Caki2 (cell line): ENCODE measurements around the gene VPS29. TPM values are rescaled to one million over a fixed set of nuclear protein-coding genes. Genes with fewer than 3 reads are reported as not detected.
"Not testable (repeated sequence)": the region's sequence is repeated elsewhere in the genome, so short reads cannot be mapped to it uniquely, and the experiment has no call there.

Source experiments
- DNase-seq: peaks from one replicate; pipeline ENCODE4 v3.0.0-alpha.2; 2015; ENCODE audit warnings: low read depth
- in situ Hi-C: cut with HindIII; loops from 2 replicates; pipeline ENCODE4 v1.10.0; 2016; ENCODE audit warnings: low sequenced_read_pairs, low pct_unique_long_range_greater_than_20kb, mixed read lengths
- total RNA-seq: library from RNA; depleted of rRNA; stranded (reverse); fragments of >200 nt; shearing (Covaris generic); gene quantifications from 2 replicates; pipeline ENCODE4 v1.2.3, GENCODE V29; 2014; ENCODE audit warnings: low replicate concordance; rRNA removed

Gene VPS29
- total RNA-seq, 1 experiment from 2014 or later: 45.8 TPM

DNA sequence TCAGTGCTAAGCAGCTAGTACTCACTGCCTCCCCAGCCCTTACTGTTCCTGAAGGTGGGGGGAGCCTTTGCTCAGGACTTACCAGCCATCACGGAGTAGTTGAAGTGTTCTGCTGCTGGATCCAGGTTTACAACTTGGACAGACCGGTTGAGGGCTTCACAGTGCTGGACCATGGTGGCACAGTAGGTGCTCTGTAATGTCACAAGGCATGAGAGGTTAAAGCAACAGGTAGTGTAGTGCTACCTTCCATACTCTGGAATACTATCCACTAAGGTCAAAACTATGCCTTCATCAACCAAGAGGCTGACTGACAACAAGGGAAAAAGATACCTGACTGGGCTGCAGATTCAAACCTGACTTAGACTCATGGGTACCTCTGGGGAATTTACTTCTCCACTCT lies 36.9 kb downstream of the VPS29 start:
- in situ Hi-C loops: no loop called here
- DNase-seq: no peak

DNA sequence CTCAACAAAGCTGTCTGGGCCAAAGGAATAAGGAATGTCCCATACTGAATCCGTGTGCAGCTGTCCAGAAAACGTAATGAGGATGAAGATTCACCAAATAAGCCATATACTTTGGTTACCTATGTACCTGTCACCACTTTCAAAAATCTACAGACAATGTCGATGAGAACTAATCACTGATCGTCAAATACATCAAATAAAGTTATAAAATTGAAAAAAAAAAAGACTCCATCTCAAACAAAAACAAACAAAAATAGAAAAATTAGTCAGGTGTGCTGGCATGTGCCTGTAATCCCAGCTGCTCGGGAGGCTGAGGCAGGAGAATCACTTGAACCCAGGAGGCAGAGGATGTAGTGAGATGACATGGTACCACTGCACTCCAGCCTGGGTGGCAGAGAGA lies 40.7 kb downstream of the VPS29 start:
- DNase-seq, in situ Hi-C loops: not testable (repeated sequence)

DNA sequence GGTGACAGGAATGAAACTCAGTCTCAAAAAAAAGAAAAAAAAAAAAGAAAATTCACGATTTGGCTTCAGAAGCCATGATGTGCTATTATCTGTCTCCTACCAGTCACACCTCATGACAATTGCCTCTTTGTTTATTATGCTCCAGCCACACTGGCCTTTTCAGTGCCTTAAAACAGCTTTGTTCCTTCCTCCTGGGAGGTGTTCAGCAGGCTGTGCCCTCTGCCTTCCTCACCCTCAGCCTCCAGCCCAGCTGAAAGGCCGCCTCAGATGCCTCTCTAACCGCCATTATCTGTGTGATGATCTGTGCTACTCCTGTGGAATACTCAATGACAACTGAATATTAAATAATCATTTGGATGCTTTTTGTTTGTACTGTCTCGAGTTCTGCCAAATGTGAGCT lies 43.2 kb downstream of the VPS29 start:
- in situ Hi-C loops: no loop called here

DNA sequence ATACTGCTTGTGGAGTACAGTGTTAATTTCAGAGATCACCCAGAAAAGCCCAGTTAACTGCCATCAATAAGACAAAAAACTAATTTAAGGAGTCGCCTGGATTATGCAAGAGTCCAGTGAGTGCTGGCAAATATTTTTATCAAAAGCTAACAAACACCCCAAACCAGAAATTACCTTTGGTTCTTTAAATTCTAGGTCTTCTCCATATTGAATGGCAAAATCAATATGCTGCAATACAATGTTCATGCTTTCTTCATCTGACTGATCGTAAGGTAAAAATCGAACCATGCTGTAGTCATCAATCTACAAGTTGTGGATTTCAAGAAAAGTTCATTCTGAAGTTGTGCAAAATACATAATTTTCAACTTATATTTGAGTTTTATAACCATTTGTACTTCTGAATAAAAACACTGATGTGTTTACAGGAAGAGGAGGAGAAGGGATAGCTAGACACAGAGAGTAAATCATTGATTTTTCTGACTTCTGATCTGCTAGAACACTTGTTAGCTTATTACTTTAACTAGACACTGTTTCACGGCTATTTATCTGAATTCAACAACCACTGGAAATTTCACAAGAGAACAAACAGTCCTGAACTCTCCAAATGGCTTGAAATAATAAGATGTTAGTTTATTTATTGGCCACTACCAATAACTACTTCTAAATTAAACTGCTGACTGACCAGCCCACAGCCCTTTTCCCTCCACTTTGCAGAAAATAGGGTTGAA lies 48.2 kb downstream of the VPS29 start:
- no peak for DNase-seq
- in situ Hi-C loops: no loop called here

More for the DNA sequence above, 43.2 kb downstream of the VPS29 start:
- no peak for DNase-seq

DNA sequence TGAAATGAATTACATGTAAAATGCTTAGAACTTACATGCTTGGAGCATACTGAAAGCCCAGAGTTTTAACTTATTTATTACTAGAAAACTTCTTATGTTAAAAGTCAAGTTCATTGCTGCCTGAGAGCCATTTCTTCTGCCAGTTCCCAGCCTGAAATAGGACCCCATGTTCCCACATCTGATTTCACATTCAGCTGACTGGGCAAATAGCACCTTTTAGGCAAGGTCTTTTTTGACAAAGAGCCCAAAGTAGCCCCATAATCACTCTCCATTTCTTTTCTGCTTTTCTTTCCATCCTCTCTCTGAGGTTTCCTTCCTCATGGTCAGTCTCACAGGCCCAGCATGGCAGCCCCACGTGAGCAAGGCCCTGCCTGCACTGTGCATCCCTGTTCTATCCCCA lies 50.6 kb downstream of the VPS29 start:
- in situ Hi-C loops: no loop called here
- no peak for DNase-seq

DNA sequence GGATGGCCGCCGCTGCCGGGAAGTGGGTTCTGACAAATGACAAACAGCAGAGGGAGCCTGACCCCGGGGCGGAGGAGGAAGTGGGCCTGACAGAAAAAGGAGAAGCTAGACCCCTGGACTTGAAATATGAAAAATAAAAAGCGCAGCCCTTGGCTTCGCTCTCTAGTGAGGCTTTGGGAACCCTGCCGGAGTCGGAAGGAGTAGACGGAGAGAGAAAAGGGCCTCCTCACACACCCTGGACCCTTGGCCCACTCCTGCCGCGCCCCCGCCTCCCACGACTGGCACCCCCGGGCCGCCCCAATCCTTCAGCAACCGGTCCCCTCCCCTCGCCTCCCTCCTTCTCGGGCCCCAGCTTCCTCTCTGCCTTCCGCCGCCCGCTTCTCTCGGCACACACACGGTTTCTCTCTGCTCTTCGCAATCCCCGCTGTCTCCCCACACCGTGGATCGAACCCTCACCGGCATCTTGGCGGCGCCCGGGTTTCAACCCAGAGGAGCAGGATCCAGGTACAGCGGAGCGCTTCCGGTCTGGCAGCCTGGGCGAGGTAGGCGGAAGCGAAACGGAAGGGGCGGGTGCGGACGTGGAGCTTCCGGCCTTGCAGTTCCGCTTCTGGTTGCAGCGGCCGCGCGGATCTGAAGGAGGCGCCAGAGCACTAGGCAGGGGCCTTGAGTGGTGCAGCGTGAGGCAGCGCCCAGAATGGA lies 52.0 kb downstream of the VPS29 start, which contains the start of gene ARPC3:
TSS of gene ARPC3 (minus strand) at position 539 of the 699 bp plus-strand sequence. CDS start at position 462, 77 bp downstream.
- in situ Hi-C loops: no loop called here
- peak; percentile 88 for DNase-seq

DNA sequence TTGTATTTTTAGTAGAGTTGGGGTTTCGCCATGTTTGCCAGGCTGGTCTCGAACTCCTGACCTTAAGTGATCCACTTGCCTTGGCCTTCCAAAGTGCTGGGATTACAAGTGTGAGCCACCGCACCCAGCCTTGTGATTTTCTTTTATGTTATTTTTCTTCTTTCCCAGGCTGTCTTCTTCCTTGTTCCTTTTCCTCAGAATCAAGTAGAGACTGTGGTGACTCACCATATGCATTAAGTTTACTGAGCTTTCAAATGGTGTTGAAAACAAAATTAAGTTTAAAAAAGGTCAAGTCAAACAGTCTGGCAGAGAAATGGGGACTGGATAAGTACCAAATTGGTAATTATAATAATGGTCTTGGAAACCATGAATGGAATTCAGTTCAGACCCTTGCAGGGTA lies 57.5 kb downstream of the VPS29 start:
- no peak for DNase-seq
- in situ Hi-C loops: no loop called here

Other genes with a start within 250 kb of the VPS29 start
- gene ATP2A2, start 220.9 kb downstream of the VPS29 start, total RNA-seq: 8.0 and 15.3 TPM in 2 replicates
- gene ANAPC7, start 98.4 kb downstream of the VPS29 start, total RNA-seq: 32.2 and 57.5 TPM in 2 replicates
- 290 and 496 TPM in 2 replicates for gene ARPC3, start 51.8 kb downstream of the VPS29 start, total RNA-seq
- gene GPN3, start 33.9 kb downstream of the VPS29 start, total RNA-seq: 22.0 and 82.1 TPM in 2 replicates
- 15.1 and 19.8 TPM in 2 replicates for gene FAM216A, start 33.3 kb downstream of the VPS29 start, total RNA-seq
- 2.8 and 20.2 TPM in 2 replicates for gene RAD9B, start 220 bp upstream of the VPS29 start, total RNA-seq
- 6.1 TPM in 2 replicates for gene PPTC7, start 81.2 kb upstream of the VPS29 start, total RNA-seq
- gene TCTN1, start 112.0 kb upstream of the VPS29 start, total RNA-seq: 22.3 and 51.3 TPM in 2 replicates
- not detected in 2 replicates for gene HVCN1, start 187.0 kb upstream of the VPS29 start, total RNA-seq
- 44.9 and 45.7 TPM in 2 replicates for gene PPP1CC, start 240.8 kb upstream of the VPS29 start, total RNA-seq